ENCODE data around the gene RAB2B. TPM values are rescaled to one million over a fixed set of nuclear protein-coding genes. Genes with fewer than 3 reads are reported as not detected.

The RAB2B gene
- total RNA-seq, 2 experiments from 2014 or later: 18.2 to 19.8 TPM

DNA sequence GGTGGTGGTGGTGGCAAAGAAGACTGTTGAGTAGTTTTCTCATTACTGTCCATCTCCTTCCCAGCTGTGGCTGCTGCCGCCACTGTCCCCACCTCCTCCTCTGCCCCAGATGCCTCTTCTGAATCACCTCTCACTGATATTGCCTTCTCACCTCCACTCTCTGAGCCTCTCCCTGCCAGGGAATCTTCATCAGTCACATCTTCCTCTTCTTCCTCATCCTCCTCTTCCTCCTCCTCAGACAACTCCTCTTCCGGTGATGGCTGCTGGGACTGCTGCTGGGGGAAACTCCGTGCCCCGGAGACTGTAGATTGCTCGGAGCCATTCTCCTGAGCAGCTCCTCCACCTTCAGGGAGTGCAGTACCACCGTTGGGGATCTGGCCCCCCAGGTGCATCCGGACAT lies 46.4 kb upstream of the RAB2B start:
- ChIA-PET CTCF (interaction anchor here (1.2 to 2.1 kb wide), 3 partner anchors 12 to 188 kb away, joined by 4 to 7 read pairs (median 5); partner anchors contain the start of gene METTL3), POLR2A (interaction anchor here (1.1 to 8.0 kb wide), 2 partner anchors 11 to 24 kb away, joined by 4 to 62 read pairs; partner anchors contain the start of gene METTL3)
- Mint-ChIP-seq H3K36me3 (ENCODE audit: low read depth) (no peaks in the 10 kb centered on the region), H3K27ac (no peak overlapping the region), H3K9me3 (no peaks in the 10 kb centered on the region), H3K4me1 (ENCODE audit: low read depth) (peaks cover 18% of the 10 kb centered on the region), H3K27me3 (no peaks in the 10 kb centered on the region), H3K4me3 (no peak overlapping the region)
- TF ChIP-seq, protein P1, sequence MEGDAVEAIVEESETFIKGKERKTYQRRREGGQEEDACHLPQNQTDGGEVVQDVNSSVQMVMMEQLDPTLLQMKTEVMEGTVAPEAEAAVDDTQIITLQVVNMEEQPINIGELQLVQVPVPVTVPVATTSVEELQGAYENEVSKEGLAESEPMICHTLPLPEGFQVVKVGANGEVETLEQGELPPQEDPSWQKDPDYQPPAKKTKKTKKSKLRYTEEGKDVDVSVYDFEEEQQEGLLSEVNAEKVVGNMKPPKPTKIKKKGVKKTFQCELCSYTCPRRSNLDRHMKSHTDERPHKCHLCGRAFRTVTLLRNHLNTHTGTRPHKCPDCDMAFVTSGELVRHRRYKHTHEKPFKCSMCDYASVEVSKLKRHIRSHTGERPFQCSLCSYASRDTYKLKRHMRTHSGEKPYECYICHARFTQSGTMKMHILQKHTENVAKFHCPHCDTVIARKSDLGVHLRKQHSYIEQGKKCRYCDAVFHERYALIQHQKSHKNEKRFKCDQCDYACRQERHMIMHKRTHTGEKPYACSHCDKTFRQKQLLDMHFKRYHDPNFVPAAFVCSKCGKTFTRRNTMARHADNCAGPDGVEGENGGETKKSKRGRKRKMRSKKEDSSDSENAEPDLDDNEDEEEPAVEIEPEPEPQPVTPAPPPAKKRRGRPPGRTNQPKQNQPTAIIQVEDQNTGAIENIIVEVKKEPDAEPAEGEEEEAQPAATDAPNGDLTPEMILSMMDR (IDR thresholded peaks at IDR 0.05): no peak
- no peak for ATAC-seq
- intact Hi-C loops (cut with micrococcal nuclease): no loop called here
- DNase-seq: no peak

GRCh38 chr14:21521501-21521900 lies 44.7 kb upstream of the RAB2B start:
- Mint-ChIP-seq H3K27ac (no peak overlapping the region), H3K4me3 (no peak overlapping the region), H3K9me3 (no peaks in the 10 kb centered on the region), H3K27me3 (no peaks in the 10 kb centered on the region), H3K4me1 (ENCODE audit: low read depth) (peaks cover 8% of the 10 kb centered on the region), H3K36me3 (ENCODE audit: low read depth) (no peaks in the 10 kb centered on the region)
- TF ChIP-seq, protein P1 (IDR thresholded peaks at IDR 0.05): no peak
- no peak for DNase-seq
- ChIA-PET POLR2A (interaction anchor here (8.0 kb wide), 1 partner anchor 9 kb away, joined by 62 read pairs; the partner anchor contains the start of gene METTL3), CTCF (interaction anchor here (1.1 to 2.1 kb wide), 2 partner anchors 23 to 36 kb away, joined by 3 to 7 read pairs; no protein-coding TSS in a partner anchor)
- intact Hi-C loops (cut with micrococcal nuclease): no loop called here
- ATAC-seq: no peak

DNA sequence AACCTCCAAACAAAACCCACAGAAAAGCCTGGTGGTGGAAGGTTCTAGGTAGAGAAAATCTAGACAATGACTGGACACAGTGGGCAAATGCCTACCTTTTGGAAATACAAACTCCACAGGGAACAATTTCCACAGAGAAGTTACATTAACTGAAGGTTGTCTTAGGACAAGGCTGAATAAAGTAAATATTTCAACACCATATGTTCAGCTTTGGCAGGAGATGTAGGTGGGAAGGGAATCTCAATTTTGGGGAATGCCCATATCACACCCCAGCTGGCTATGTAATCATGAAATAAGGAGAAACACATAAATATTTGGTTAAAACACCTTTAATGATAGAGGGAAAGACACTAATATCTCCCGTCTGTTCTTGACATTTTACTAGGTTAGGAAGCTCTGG lies 44.0 kb upstream of the RAB2B start:
- no peaks in the 10 kb centered on the region for H3K9me3 Mint-ChIP-seq
- no peak overlapping the region for H3K27ac Mint-ChIP-seq
- intact Hi-C loops (cut with micrococcal nuclease): no loop called here
- TF ChIP-seq, protein P1 (IDR thresholded peaks at IDR 0.05): no peak
- peak; percentile 37 for ATAC-seq
- POLR2A ChIA-PET: interaction anchor here (8.0 kb wide), 1 partner anchor 8 kb away, joined by 62 read pairs; the partner anchor contains the start of gene METTL3
- H3K36me3 Mint-ChIP-seq (ENCODE audit: low read depth): no peaks in the 10 kb centered on the region
- H3K4me1 Mint-ChIP-seq (ENCODE audit: low read depth): peaks cover 8% of the 10 kb centered on the region
- CTCF ChIA-PET: interaction anchor here (1.1 to 3.1 kb wide), 3 partner anchors 22 to 36 kb away, joined by 3 to 15 read pairs (median 7); no protein-coding TSS in a partner anchor
- no peaks in the 10 kb centered on the region for H3K27me3 Mint-ChIP-seq
- no peak overlapping the region for H3K4me3 Mint-ChIP-seq
- no peak for DNase-seq

- Mint-ChIP-seq H3K27me3 (no peaks in the 10 kb centered on the region), H3K27ac (no peak overlapping the region), H3K9me3 (no peaks in the 10 kb centered on the region), H3K4me1 (ENCODE audit: low read depth) (peaks cover 5% of the 10 kb centered on the region), H3K36me3 (ENCODE audit: low read depth) (no peaks in the 10 kb centered on the region), H3K4me3 (no peak overlapping the region)
- TF ChIP-seq, protein P1 (IDR thresholded peaks at IDR 0.05): no peak
- DNase-seq (no peak), ATAC-seq (no peak)
- POLR2A ChIA-PET: interaction anchor here (0.7 to 1.2 kb wide), 2 partner anchors 10 to 20 kb away, joined by 3 to 4 read pairs; no protein-coding TSS in a partner anchor
- CTCF ChIA-PET: interaction anchor here (3.1 kb wide), 1 partner anchor 20 kb away, joined by 15 read pairs; no protein-coding TSS in a partner anchor
- intact Hi-C loops (cut with micrococcal nuclease): no loop called here
Measured at GRCh38 chr14:21518725-21519124, 42.0 kb upstream of the RAB2B start.

DNA sequence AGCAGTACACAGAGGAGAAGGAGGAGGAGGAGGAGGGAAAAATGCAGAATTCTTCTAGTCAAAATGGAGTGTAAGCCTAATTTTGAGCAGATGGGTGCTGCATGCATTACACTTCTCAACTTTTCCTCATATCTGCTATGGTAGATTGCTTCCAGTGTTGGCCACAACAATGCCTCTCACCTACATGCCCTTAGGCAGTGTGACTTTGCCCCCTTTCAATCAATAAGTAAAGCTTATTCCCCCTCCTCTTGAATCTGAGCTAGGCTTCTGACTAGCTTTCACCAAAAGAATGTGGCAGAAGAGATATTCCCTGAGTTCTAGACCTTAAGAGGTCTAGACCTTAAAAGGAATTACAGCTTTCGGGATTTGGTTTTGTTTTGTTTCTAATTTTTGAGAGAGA lies 37.6 kb upstream of the RAB2B start:
- ChIA-PET CTCF (interaction anchor here (0.7 to 7.6 kb wide), 3 partner anchors 16 to 357 kb away, joined by 3 to 66 read pairs (median 3); no protein-coding TSS in a partner anchor), POLR2A (interaction anchor here (6.7 kb wide), 1 partner anchor 10 kb away, joined by 62 read pairs; the partner anchor contains the start of gene SALL2)
- DNase-seq (no peak), ATAC-seq (no peak)
- Mint-ChIP-seq H3K36me3 (ENCODE audit: low read depth) (peaks cover 10% of the 10 kb centered on the region), H3K27me3 (no peaks in the 10 kb centered on the region), H3K27ac (no peak overlapping the region), H3K4me3 (no peak overlapping the region), H3K4me1 (ENCODE audit: low read depth) (peaks cover 13% of the 10 kb centered on the region), H3K9me3 (peaks cover 3% of the 10 kb centered on the region)
- TF ChIP-seq, protein P1 (IDR thresholded peaks at IDR 0.05): no peak
- intact Hi-C loops (cut with micrococcal nuclease): no loop called here

Data from activated CD8-positive, alpha-beta T cell treated with anti-CD3 and anti-CD28 coated beads for 36 hours (primary cell).